Stimulated activated CD4-positive, alpha-beta T cell treated with anti-CD3 and anti-CD28 coated beads, Interleukin-15, amount 100 ng/mL, for 1 hour (primary cell): ENCODE results near the gene CRB1.

ENCODE experiments used
- DNase-seq, 2 donors: peaks; one replicate each; pipeline ENCODE4 v3.0.0-alpha.2; 2020; ENCODE audit warnings: low read depth in 1 of 2, low spot score in 1 of 2

CRB1 gene

GRCh38 chr1:197342669-197343068 is 74.6 kb downstream of the CRB1 start:
- DNase-seq: no peak

- DNase-seq: no peak
Measured at GRCh38 chr1:197343663-197344273, 75.7 kb downstream of the CRB1 start.

- DNase-seq: no peak
Measured at GRCh38 chr1:197351821-197352440, 83.9 kb downstream of the CRB1 start.

- DNase-seq: no peak
Measured at GRCh38 chr1:197355248-197355995, 87.4 kb downstream of the CRB1 start.

GRCh38 chr1:197356723-197357533 is 88.9 kb downstream of the CRB1 start:
- no peak for DNase-seq

- no peak for DNase-seq
Measured at GRCh38 chr1:197358959-197359358, 90.9 kb downstream of the CRB1 start.

GRCh38 chr1:197360068-197360467 is 92.0 kb downstream of the CRB1 start:
- no peak for DNase-seq

GRCh38 chr1:197362871-197363270 is 94.8 kb downstream of the CRB1 start:
- DNase-seq: no peak

GRCh38 chr1:197363855-197364254 is 95.8 kb downstream of the CRB1 start:
- no peak for DNase-seq

- no peak for DNase-seq
Measured at GRCh38 chr1:197366996-197367395, 98.9 kb downstream of the CRB1 start.

- DNase-seq: no peak
Measured at GRCh38 chr1:197367627-197368026, 99.6 kb downstream of the CRB1 start.

GRCh38 chr1:197374428-197374827 is 106.4 kb downstream of the CRB1 start:
- DNase-seq: no peak

GRCh38 chr1:197384471-197384870 is 116.4 kb downstream of the CRB1 start:
- no peak for DNase-seq

- DNase-seq: no peak
Measured at GRCh38 chr1:197388801-197389200, 120.7 kb downstream of the CRB1 start.

GRCh38 chr1:197390856-197391255 is 122.8 kb downstream of the CRB1 start:
- no peak for DNase-seq

GRCh38 chr1:197391303-197392226 is 123.5 kb downstream of the CRB1 start:
- no peak for DNase-seq

GRCh38 chr1:197392541-197392940 is 124.5 kb downstream of the CRB1 start:
- DNase-seq: no peak

GRCh38 chr1:197393105-197393504 is 125.1 kb downstream of the CRB1 start:
- no peak for DNase-seq

- no peak for DNase-seq
Measured at GRCh38 chr1:197393772-197394171, 125.7 kb downstream of the CRB1 start.

- DNase-seq: no peak
Measured at GRCh38 chr1:197394831-197395608, 127.0 kb downstream of the CRB1 start.
